Gastrocnemius medialis (tissue), 4 donors: Measurements from ENCODE around the gene TMEM92. TPM values are rescaled to one million over a fixed set of nuclear protein-coding genes. Genes with fewer than 3 reads are reported as not detected.
"Not testable (repeated sequence)": the region's sequence is repeated elsewhere in the genome, so short reads cannot be mapped to it uniquely, and the experiment has no call there.

Experiments used
- ATAC-seq, 2 donors: fragments of 150-250 bp; one replicate each; pipeline ENCODE4 v1.9.1; 2016
- DNase-seq, 2 donors: peaks; one replicate each; pipeline ENCODE4 v3.0.0-alpha.2; 2019
- H3K27ac ChIP-seq, 4 donors: fragments of 200-600 bp; sonication (generic); 1 replicate in 1 of 4; 2 replicates in 3 of 4; pipeline ENCODE4 v1.5.1; 2016 to 2018; ENCODE audit warnings: mild to moderate bottlenecking in 2 of 4, moderate library complexity in 1 of 4
- H3K27me3 ChIP-seq, 3 donors: fragments of 200-600 bp; sonication (generic) in 2 of 3; 1 replicate in 1 of 3; 2 replicates in 2 of 3; pipeline versions ENCODE4 v1.5.1 to v1.6.0; 2016 to 2019; ENCODE audit warnings: mild to moderate bottlenecking in 1 of 3, moderate library complexity in 1 of 3
- H3K36me3 ChIP-seq, 2 donors: fragments of 200-600 bp; sonication (generic) in 1 of 2; one replicate each; pipeline ENCODE4 v1.5.1; 2017 to 2018
- H3K4me1 ChIP-seq, 2 donors: fragments of 200-600 bp; sonication (generic) in 1 of 2; one replicate each; pipeline ENCODE4 v1.5.1; 2016 to 2017; ENCODE audit warnings: mild to moderate bottlenecking in 2 of 2
- H3K4me3 ChIP-seq, 4 donors: fragments of 200-600 bp; sonication (generic) in 3 of 4; 1 replicate in 1 of 4; 2 replicates in 3 of 4; pipeline ENCODE4 v1.5.1; 2016 to 2019; ENCODE audit warnings: mild to moderate bottlenecking in 2 of 4
- H3K9me3 ChIP-seq, 3 donors: fragments of 200-600 bp; sonication (generic) in 2 of 3; 1 replicate in 1 of 3; 2 replicates in 2 of 3; pipeline ENCODE4 v1.5.1; 2016 to 2019
- CTCF ChIP-seq, 5 experiments: fragments of 450-650 bp in 3 of 5; fragments of 200-600 bp in 2 of 5; sonication (generic) in 2 of 5; IDR thresholded peaks in 4 of 5; conservative IDR thresholded peaks in 1 of 5; 1 replicate in 4 of 5; 2 replicates in 1 of 5; pipeline ENCODE4 v1.5.1; 2016 to 2019; ENCODE audit warnings: antibody characterized with exemption in 5 of 5, mild to moderate bottlenecking in 3 of 5, moderate library complexity in 3 of 5
- POLR2A ChIP-seq, 2 donors: fragments of 450-650 bp; IDR thresholded peaks; one replicate each; pipeline ENCODE4 v1.6.1; 2017; ENCODE audit warnings: antibody characterized with exemption in 2 of 2, mild to moderate bottlenecking in 2 of 2, moderate library complexity in 2 of 2
- in situ Hi-C, 4 donors: fragments of 200-750 bp; cut with MboI; loops; one replicate each; pipeline versions ENCODE4 v1.15.0 to v1.8.0; 2017; ENCODE audit warnings: low sequenced_read_pairs in 4 of 4
- intact Hi-C: fragments of 100-400 bp; cut with DNase I; formaldehyde crosslinking; loops from one replicate; pipeline ENCODE4 v1.15.1; 2023; ENCODE audit warnings: low total_unique reads
- total RNA-seq, 4 donors: library from RNA; depleted of rRNA; stranded (reverse); fragments of >200 nt; gene quantifications; one replicate each; pipeline versions ENCODE4 v1.1.0 to v1.2.3, GENCODE V29; 2016

Gene TMEM92
- total RNA-seq, 4 donors from 2014 or later, result not detected

- DNase-seq, result no peak
- no peak overlapping the region for H3K4me3 ChIP-seq
- H3K9me3 ChIP-seq, result no peaks in the 10 kb centered on the region
- H3K27me3 ChIP-seq, result no peaks in the 10 kb centered on the region
- no peaks in the 10 kb centered on the region for H3K36me3 ChIP-seq
- no peak for ATAC-seq
- TF ChIP-seq POLR2A (IDR thresholded peaks at IDR 0.05), result no peak
- TF ChIP-seq CTCF (IDR thresholded peaks at IDR 0.05 in 4 of 5, conservative IDR thresholded peaks at IDR 0.05 in 1 of 5), result no peak
- no peak overlapping the region for H3K27ac ChIP-seq
- intact Hi-C loops (no loop called here), in situ Hi-C loops (no loop called here)
- H3K4me1 ChIP-seq, result no peaks in the 10 kb centered on the region
Observed at GRCh38 chr17:50283246-50283645, 9.0 kb downstream of the TMEM92 start.

GRCh38 chr17:50283714-50284113 lies 9.4 kb downstream of the TMEM92 start:
- H3K36me3 ChIP-seq, result no peaks in the 10 kb centered on the region
- no peak for ATAC-seq
- in situ Hi-C loops (no loop called here), intact Hi-C loops (no loop called here)
- DNase-seq, result no peak
- no peaks in the 10 kb centered on the region for H3K4me1 ChIP-seq
- H3K27ac ChIP-seq, result no peak overlapping the region
- TF ChIP-seq POLR2A (IDR thresholded peaks at IDR 0.05), result no peak
- no peak for TF ChIP-seq CTCF (IDR thresholded peaks at IDR 0.05 in 4 of 5, conservative IDR thresholded peaks at IDR 0.05 in 1 of 5)
- no peaks in the 10 kb centered on the region for H3K27me3 ChIP-seq
- no peak overlapping the region for H3K4me3 ChIP-seq
- no peaks in the 10 kb centered on the region for H3K9me3 ChIP-seq

GRCh38 chr17:50285941-50286340 lies 11.7 kb downstream of the TMEM92 start:
- TF ChIP-seq POLR2A (IDR thresholded peaks at IDR 0.05), result no peak
- Histone ChIP-seq H3K4me1 (no peaks in the 10 kb centered on the region), H3K9me3 (no peaks in the 10 kb centered on the region), H3K4me3 (no peak overlapping the region), H3K27ac (no peak overlapping the region), H3K27me3 (no peaks in the 10 kb centered on the region), H3K36me3 (no peaks in the 10 kb centered on the region)
- in situ Hi-C loops (no loop called here), intact Hi-C loops (no loop called here)
- no peak for ATAC-seq
- no peak for DNase-seq

GRCh38 chr17:50287302-50287701 lies 13.0 kb downstream of the TMEM92 start:
- H3K27ac ChIP-seq, H3K36me3 ChIP-seq, ATAC-seq, H3K4me1 ChIP-seq, H3K9me3 ChIP-seq, DNase-seq, intact Hi-C loops, H3K4me3 ChIP-seq, in situ Hi-C loops, H3K27me3 ChIP-seq: not testable (repeated sequence)

- in situ Hi-C loops, result no loop called here
- H3K27ac ChIP-seq, result peak overlapping the region in 2 of 4 donors; percentile 61 to 70
- DNase-seq, result no peak
Observed at GRCh38 chr17:50288306-50288705, 14.0 kb downstream of the TMEM92 start.

More at GRCh38 chr17:50288306-50288705, 14.0 kb downstream of the TMEM92 start:
- TF ChIP-seq POLR2A (IDR thresholded peaks at IDR 0.05) (no peak), CTCF (IDR thresholded peaks at IDR 0.05 in 4 of 5, conservative IDR thresholded peaks at IDR 0.05 in 1 of 5) (no peak)
- Histone ChIP-seq H3K9me3 (no peaks in the 10 kb centered on the region), H3K4me3 (no peak overlapping the region), H3K36me3 (no peaks in the 10 kb centered on the region), H3K4me1 (no peaks in the 10 kb centered on the region), H3K27me3 (no peaks in the 10 kb centered on the region)
- intact Hi-C loops, result no loop called here
- no peak for ATAC-seq
